Left ventricle myocardium inferior (tissue), 1 donor: Measurements from ENCODE around the gene SNX25. TPM values are rescaled to one million over a fixed set of nuclear protein-coding genes. Genes with fewer than 3 reads are reported as not detected.
A peak's percentile ranks its signal among the peaks of the same experiment; 100 is the strongest.

Source experiments
- DNase-seq: peaks from one replicate; pipeline ENCODE4 v3.0.0-alpha.2; 2020
- H3K27ac ChIP-seq: fragments of 200-600 bp; replicated peaks from 2 replicates; pipeline ENCODE4 v1.8.0; 2021
- H3K27me3 ChIP-seq: fragments of 200-600 bp; 2 replicates; pipeline ENCODE4 v1.8.0; 2021; ENCODE audit warnings: low read depth
- H3K36me3 ChIP-seq: fragments of 200-600 bp; 2 replicates; pipeline ENCODE4 v1.8.0; 2021
- H3K4me1 ChIP-seq: fragments of 200-600 bp; 2 replicates; pipeline ENCODE4 v1.8.0; 2021
- H3K4me3 ChIP-seq: fragments of 200-600 bp; 2 replicates; pipeline ENCODE4 v1.8.0; 2021; ENCODE audit warnings: mild to moderate bottlenecking, moderate library complexity
- H3K9me3 ChIP-seq: fragments of 200-600 bp; replicated peaks from 2 replicates; pipeline ENCODE4 v1.8.0; 2021
- intact Hi-C: fragments of 100-400 bp; cut with micrococcal nuclease; formaldehyde crosslinking; loops from one replicate; pipeline ENCODE4 v1.11.0; 2022
- total RNA-seq: library from RNA; stranded (reverse); fragmentation: NEBNext Ultra II Directional; extraction: Animal tissue kit (Norgen Biotek cat#: 25700); gene quantifications from one replicate; pipeline ENCODE4 v1.2.1, GENCODE V29; 2021
- TF ChIP-seq, protein P1 (sequence below): fragments of 200-600 bp; IDR thresholded peaks from 2 replicates; pipeline ENCODE4 v1.8.0; 2021; ENCODE audit warnings: antibody characterized with exemption, mild to moderate bottlenecking, borderline replicate concordance
- donor health status: DM: no; HTN: yes; CAD: no; lungs with severe emphysema.

Gene SNX25
- total RNA-seq, 1 donor from 2014 or later = 10.8 TPM

DNA sequence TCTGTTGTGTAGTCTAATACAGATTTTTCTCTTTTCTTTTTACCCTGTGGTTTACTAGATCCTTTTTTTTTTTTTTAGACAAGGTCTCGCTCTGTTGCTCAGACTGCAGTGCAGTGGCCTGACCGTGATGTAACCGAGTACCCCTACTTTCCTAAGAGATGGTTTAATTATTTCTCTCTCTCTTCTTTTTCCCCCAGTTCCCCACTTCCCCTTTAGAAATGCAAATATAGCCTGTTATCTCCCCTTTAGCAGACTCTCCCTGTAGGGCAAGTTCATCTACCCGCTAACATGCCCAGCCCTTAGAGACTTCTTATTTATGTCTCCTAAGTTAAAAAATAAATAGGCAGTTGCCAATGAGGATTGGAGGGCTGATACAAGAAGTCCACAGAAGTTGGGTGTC is 4.5 kb downstream of the SNX25 start:
- Histone ChIP-seq H3K4me1 (peaks cover 48% of the 10 kb centered on the region), H3K4me3 (no peak overlapping the region), H3K27me3 (no peaks in the 10 kb centered on the region), H3K9me3 (no peaks in the 10 kb centered on the region), H3K36me3 (no peaks in the 10 kb centered on the region), H3K27ac (no peak overlapping the region)
- intact Hi-C loops = no loop called here
- DNase-seq = no peak
- TF ChIP-seq, protein P1, sequence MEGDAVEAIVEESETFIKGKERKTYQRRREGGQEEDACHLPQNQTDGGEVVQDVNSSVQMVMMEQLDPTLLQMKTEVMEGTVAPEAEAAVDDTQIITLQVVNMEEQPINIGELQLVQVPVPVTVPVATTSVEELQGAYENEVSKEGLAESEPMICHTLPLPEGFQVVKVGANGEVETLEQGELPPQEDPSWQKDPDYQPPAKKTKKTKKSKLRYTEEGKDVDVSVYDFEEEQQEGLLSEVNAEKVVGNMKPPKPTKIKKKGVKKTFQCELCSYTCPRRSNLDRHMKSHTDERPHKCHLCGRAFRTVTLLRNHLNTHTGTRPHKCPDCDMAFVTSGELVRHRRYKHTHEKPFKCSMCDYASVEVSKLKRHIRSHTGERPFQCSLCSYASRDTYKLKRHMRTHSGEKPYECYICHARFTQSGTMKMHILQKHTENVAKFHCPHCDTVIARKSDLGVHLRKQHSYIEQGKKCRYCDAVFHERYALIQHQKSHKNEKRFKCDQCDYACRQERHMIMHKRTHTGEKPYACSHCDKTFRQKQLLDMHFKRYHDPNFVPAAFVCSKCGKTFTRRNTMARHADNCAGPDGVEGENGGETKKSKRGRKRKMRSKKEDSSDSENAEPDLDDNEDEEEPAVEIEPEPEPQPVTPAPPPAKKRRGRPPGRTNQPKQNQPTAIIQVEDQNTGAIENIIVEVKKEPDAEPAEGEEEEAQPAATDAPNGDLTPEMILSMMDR = no peak

DNA sequence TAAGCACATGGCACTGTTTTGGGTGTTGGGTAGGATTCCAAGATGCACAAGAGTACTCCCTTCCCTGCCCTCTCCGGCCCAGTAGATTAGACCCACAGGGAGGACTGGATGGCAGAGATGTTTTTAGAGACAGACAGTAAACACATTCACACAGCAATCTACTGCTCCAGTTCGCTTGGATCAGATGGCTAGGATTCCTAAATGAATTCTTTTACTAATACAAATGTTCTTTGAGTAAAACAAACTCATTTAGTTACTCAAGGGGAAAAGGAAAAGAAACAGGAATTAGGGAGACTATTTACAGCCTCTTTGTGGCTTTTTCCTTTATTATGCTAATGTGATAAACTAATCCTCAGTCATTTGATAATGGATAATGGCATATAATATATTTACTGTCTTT is 5.9 kb downstream of the SNX25 start:
- no peaks in the 10 kb centered on the region for H3K9me3 ChIP-seq
- intact Hi-C loops = no loop called here
- H3K4me1 ChIP-seq = peaks cover 55% of the 10 kb centered on the region
- H3K27ac ChIP-seq = no peak overlapping the region
- DNase-seq = no peak
- TF ChIP-seq, protein P1 = no peak
- H3K4me3 ChIP-seq = no peak overlapping the region
- no peaks in the 10 kb centered on the region for H3K36me3 ChIP-seq
- H3K27me3 ChIP-seq = no peaks in the 10 kb centered on the region

DNA sequence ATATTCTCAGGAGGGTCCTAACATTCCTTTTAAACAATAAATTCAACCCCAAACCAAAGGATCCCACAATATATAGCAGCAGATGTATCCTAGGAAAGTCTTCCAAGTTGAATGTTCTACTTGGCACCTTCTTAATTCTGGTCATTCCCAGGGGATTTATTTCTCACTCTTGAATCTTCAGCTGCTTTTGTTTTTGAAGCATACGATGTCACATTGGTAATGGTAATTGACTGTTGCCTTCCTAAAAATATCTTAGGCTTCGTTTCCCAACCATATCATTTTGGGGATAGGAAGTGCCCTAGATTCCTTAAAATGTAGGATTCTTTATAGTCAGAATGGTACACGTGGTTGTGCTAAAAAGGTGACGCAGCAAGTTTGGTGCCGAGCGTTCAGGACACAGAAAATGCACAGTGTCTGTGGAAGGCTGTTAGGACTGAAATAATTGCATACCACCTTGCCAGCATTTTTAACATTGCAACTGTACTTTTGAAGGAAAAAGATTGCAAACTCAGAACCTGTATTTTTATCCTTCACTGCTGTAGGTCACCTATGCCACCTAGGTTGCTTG is 8.1 kb downstream of the SNX25 start:
- Histone ChIP-seq H3K36me3 (no peaks in the 10 kb centered on the region), H3K9me3 (no peaks in the 10 kb centered on the region), H3K4me3 (no peak overlapping the region), H3K27me3 (no peaks in the 10 kb centered on the region), H3K27ac (peak overlapping the region; percentile 18), H3K4me1 (peaks cover 36% of the 10 kb centered on the region)
- intact Hi-C loops = no loop called here
- TF ChIP-seq, protein P1 = no peak
- DNase-seq = no peak

- H3K4me1 ChIP-seq = peaks cover 36% of the 10 kb centered on the region
- no peak overlapping the region for H3K4me3 ChIP-seq
- H3K27me3 ChIP-seq = no peaks in the 10 kb centered on the region
- no peaks in the 10 kb centered on the region for H3K36me3 ChIP-seq
- H3K27ac ChIP-seq = no peak overlapping the region
- TF ChIP-seq, protein P1 = no peak
- intact Hi-C loops = no loop called here
- no peak for DNase-seq
- no peaks in the 10 kb centered on the region for H3K9me3 ChIP-seq
These were observed 8.9 kb downstream of the SNX25 start for GRCh38 chr4:185218312-185218711.

DNA sequence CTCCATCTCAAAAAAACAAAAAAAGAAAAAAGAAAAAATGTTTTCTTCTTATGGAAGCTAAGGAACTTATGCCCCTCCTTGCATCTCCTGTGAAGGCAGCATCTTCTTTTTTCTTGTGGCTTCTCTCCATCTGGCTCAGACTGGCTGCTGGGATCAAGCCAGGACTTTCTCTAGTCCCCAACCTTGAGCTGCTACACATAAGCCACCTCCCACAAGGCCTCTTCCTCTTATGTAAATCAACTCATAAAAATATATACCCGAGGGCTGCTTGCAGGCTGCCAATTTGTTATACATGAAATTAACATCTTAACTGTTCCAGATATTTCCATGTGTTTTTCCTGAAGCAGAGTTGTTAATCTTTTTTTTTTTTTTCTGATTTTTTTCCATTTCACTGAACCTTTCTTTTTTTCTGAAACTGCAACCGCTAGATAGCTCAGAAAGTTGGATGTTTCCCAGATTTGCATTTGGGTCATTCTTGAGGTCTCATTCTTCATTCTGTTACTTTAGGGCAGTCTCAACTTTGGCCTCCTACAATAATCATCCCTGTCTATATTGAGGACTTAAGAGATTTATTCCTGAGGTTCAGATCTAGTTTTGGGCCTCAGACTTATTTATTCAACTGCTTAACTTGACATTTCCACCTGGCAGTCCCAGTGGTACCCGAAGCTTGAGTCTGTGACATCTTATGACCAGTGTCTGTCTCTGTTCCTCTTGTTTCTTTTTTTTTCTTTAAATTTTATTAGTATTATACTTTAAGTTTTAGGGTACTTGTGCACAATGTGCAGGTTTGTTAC is 10.3 kb downstream of the SNX25 start:
- TF ChIP-seq, protein P1 = no peak
- peak overlapping the region; percentile 22 for H3K27ac ChIP-seq
- no peaks in the 10 kb centered on the region for H3K27me3 ChIP-seq
- intact Hi-C loops = no loop called here
- H3K4me3 ChIP-seq = no peak overlapping the region
- H3K9me3 ChIP-seq = no peaks in the 10 kb centered on the region
- H3K36me3 ChIP-seq = no peaks in the 10 kb centered on the region
- peak; percentile 40 for DNase-seq
- H3K4me1 ChIP-seq = peaks cover 36% of the 10 kb centered on the region
